H1 (cell line): Measurements from ENCODE around the gene SNAP25. TPM values are rescaled to one million over a fixed set of nuclear protein-coding genes. Genes with fewer than 3 reads are reported as not detected.

ENCODE experiments used
- CTCF ChIA-PET: fragments of 300-600 bp; sonication (Branson Sonifier 250); formaldehyde crosslinking; loops from one replicate; lab custom pipeline; 2021; ENCODE audit not compliant: partially characterized antibody; lab: Charles Lee
- POLR2A ChIA-PET: fragments of 300-600 bp; sonication (Branson Sonifier 250); formaldehyde crosslinking; loops from one replicate; lab custom pipeline; 2021; ENCODE audit warnings: inconsistent platforms; ENCODE audit not compliant: partially characterized antibody; lab: Charles Lee
- DNase-seq, 2 experiments: peaks; one replicate each; pipeline versions ENCODE4 v3.0.0 to v3.0.0-alpha.2; 2010 to 2022; ENCODE audit warnings: low spot score in 2 of 2, low read depth in 1 of 2, mixed read lengths in 1 of 2
- FAIRE-seq: peaks from 2 replicates; lab custom pipeline; 2011; peaks lifted over from hg19 to GRCh38; lab: Jason Lieb, UNC
- H2AFZ ChIP-seq: 2 replicates; pipeline ENCODE4 v1.8.1; 2012; ENCODE audit warnings: low read length, inconsistent platforms
- H2AK5ac ChIP-seq: 2 replicates; pipeline ENCODE4 v1.6.1; 2013; ENCODE audit warnings: low read depth, low read length
- H2BK120ac ChIP-seq: replicated peaks from 2 replicates; pipeline ENCODE3; 2013; ENCODE audit warnings: low read depth, low read length, inconsistent platforms
- H2BK12ac ChIP-seq: 2 replicates; pipeline ENCODE4 v1.6.1; 2013; ENCODE audit warnings: low read depth, low read length
- H2BK15ac ChIP-seq: 2 replicates; pipeline ENCODE4 v1.6.1; 2013; ENCODE audit warnings: low read length
- H2BK20ac ChIP-seq: 2 replicates; pipeline ENCODE4 v1.6.1; 2013; ENCODE audit warnings: low read length
- H2BK5ac ChIP-seq: 2 replicates; pipeline ENCODE4 v1.6.1; 2013; ENCODE audit warnings: low read depth, low read length
- H3K14ac ChIP-seq: 2 replicates; pipeline ENCODE4 v1.6.1; 2013; ENCODE audit warnings: inconsistent platforms; ENCODE audit not compliant: insufficient read length
- H3K18ac ChIP-seq: 2 replicates; pipeline ENCODE4 v1.6.1; 2013; ENCODE audit warnings: low read length; ENCODE audit errors: extremely low read depth
- H3K23ac ChIP-seq: 2 replicates; pipeline ENCODE4 v1.6.1; 2013; ENCODE audit warnings: inconsistent platforms; ENCODE audit not compliant: insufficient read length
- H3K23me2 ChIP-seq: 2 replicates; pipeline ENCODE4 v1.6.1; 2013; ENCODE audit warnings: low read depth, low read length
- H3K27ac ChIP-seq: 2 replicates; pipeline ENCODE4 v1.6.1; 2011; ENCODE audit warnings: low read depth, low read length, inconsistent platforms
- H3K27me3 ChIP-seq, 4 experiments: replicated peaks in 1 of 4; 1 replicate in 1 of 4; 2 replicates in 3 of 4; pipeline versions ENCODE4 v1.6.1 to v1.8.1; 2011 to 2013; ENCODE audit warnings: low read length in 3 of 4, mild to moderate bottlenecking in 3 of 4, inconsistent platforms in 2 of 4, mixed read lengths in 2 of 4, moderate library complexity in 1 of 4; ENCODE audit not compliant: control insufficient read depth in 3 of 4, insufficient read depth in 3 of 4; ENCODE audit errors: extremely low read depth in 1 of 4
- H3K36me3 ChIP-seq, 4 experiments: 2 replicates each; pipeline versions ENCODE4 v1.6.1 to v1.8.1; 2011 to 2013; ENCODE audit warnings: mild to moderate bottlenecking in 4 of 4, low read length in 3 of 4, moderate library complexity in 2 of 4, control low read depth in 1 of 4, inconsistent platforms in 1 of 4; ENCODE audit not compliant: insufficient read depth in 4 of 4, control insufficient read depth in 2 of 4
- H3K4ac ChIP-seq: replicated peaks from 2 replicates; pipeline ENCODE3; 2013; ENCODE audit warnings: low read length, low read depth, mixed read lengths, inconsistent platforms; ENCODE audit not compliant: insufficient read length
- H3K4me1 ChIP-seq, 4 experiments: replicated peaks in 1 of 4; 1 replicate in 1 of 4; 2 replicates in 3 of 4; pipeline versions ENCODE4 v1.6.1 to v1.8.1; 2011 to 2013; ENCODE audit warnings: low read length in 3 of 4, inconsistent platforms in 2 of 4, mixed read lengths in 1 of 4; ENCODE audit not compliant: insufficient read depth in 4 of 4, control insufficient read depth in 3 of 4
- H3K4me2 ChIP-seq, 2 experiments: 2 replicates each; pipeline versions ENCODE4 v1.6.1 to v1.8.1; 2011 to 2013; ENCODE audit warnings: low read depth in 2 of 2, low read length in 2 of 2, control low read depth in 1 of 2, inconsistent platforms in 1 of 2, mild to moderate bottlenecking in 1 of 2; ENCODE audit not compliant: insufficient read depth in 1 of 2
- H3K4me3 ChIP-seq, 4 experiments: fragments of 200-600, 300-600 bp in 1 of 4; sonication (generic), shearing (Covaris generic), sonication (Bioruptor Twin) in 1 of 4; 2 replicates each; pipeline versions ENCODE4 v1.5.1 to v1.8.1; 2011 to 2016; ENCODE audit warnings: low read length in 4 of 4, low read depth in 3 of 4, control low read depth in 2 of 4, inconsistent platforms in 2 of 4, mild to moderate bottlenecking in 2 of 4, mixed read lengths in 1 of 4, moderate library complexity in 1 of 4; ENCODE audit not compliant: insufficient read depth in 2 of 4; ENCODE audit errors: extremely low read depth in 1 of 4
- H3K56ac ChIP-seq: replicated peaks from 2 replicates; pipeline ENCODE3; 2013; ENCODE audit warnings: low read depth, mild to moderate bottlenecking, mixed read lengths, low read length, inconsistent platforms; ENCODE audit not compliant: insufficient read length
- H3K79me1 ChIP-seq: 2 replicates; pipeline ENCODE4 v1.6.1; 2013; ENCODE audit warnings: low read depth, low read length, control low read depth
- H3K79me2 ChIP-seq, 2 experiments: 2 replicates each; pipeline versions ENCODE4 v1.6.1 to v1.8.1; 2012 to 2013; ENCODE audit warnings: low read length in 2 of 2, mild to moderate bottlenecking in 2 of 2, inconsistent platforms in 1 of 2; ENCODE audit not compliant: insufficient read depth in 2 of 2, control insufficient read depth in 1 of 2
- H3K9ac ChIP-seq, 4 experiments: replicated peaks in 1 of 4; 1 replicate in 1 of 4; 2 replicates in 3 of 4; pipeline versions ENCODE4 v1.6.1 to v1.8.1; 2011 to 2013; ENCODE audit warnings: low read depth in 3 of 4, low read length in 3 of 4, control low read depth in 2 of 4, mild to moderate bottlenecking in 2 of 4, moderate library complexity in 2 of 4, inconsistent platforms in 1 of 4; ENCODE audit errors: extremely low read depth in 1 of 4
- H3K9me3 ChIP-seq, 2 experiments: 2 replicates each; pipeline versions ENCODE4 v1.6.1 to v1.8.1; 2012 to 2013; ENCODE audit warnings: mild to moderate bottlenecking in 2 of 2, moderate library complexity in 2 of 2, control low read depth in 1 of 2, inconsistent platforms in 1 of 2, low read depth in 1 of 2, low read length in 1 of 2, mixed read lengths in 1 of 2; ENCODE audit not compliant: insufficient read depth in 2 of 2
- H4K20me1 ChIP-seq, 2 experiments: replicated peaks in 1 of 2; 2 replicates each; pipeline versions ENCODE3 to v1.8.1; 2011 to 2013; ENCODE audit warnings: inconsistent platforms in 2 of 2, low read length in 2 of 2, mild to moderate bottlenecking in 1 of 2; ENCODE audit not compliant: insufficient read depth in 2 of 2, control insufficient read depth in 1 of 2
- H4K5ac ChIP-seq: 2 replicates; pipeline ENCODE4 v1.6.1; 2013; ENCODE audit warnings: low read length, low read depth, mixed read lengths, inconsistent platforms; ENCODE audit not compliant: insufficient read length
- H4K8ac ChIP-seq: 2 replicates; pipeline ENCODE4 v1.8.0; 2013; ENCODE audit warnings: mild to moderate bottlenecking, moderate library complexity, low read length, inconsistent platforms; ENCODE audit not compliant: insufficient read depth; ENCODE audit errors: extremely low read depth
- H4K91ac ChIP-seq: replicated peaks from 2 replicates; pipeline ENCODE3; 2013; ENCODE audit warnings: low read length, mixed read lengths, inconsistent platforms; ENCODE audit not compliant: insufficient read length
- ASH2L ChIP-seq: fragments of 200-600, 300-600 bp; sonication (generic); IDR thresholded peaks from one replicate; pipeline ENCODE4 v1.7.1; 2017; ENCODE audit warnings: low read length
- CBX5 ChIP-seq: fragments of 300-800, 300-1000 bp; sonication (generic); IDR thresholded peaks from 2 replicates; pipeline ENCODE4 v1.7.1; 2016; ENCODE audit warnings: antibody characterized with exemption, low read length, low read depth
- CBX8 ChIP-seq: fragments of 300-800, 300-1000 bp; sonication (generic); IDR thresholded peaks from 2 replicates; pipeline ENCODE4 v1.7.1; 2016; ENCODE audit warnings: low read depth, low read length, borderline replicate concordance
- EP300 ChIP-seq, 2 experiments: IDR thresholded peaks; 1 replicate in 1 of 2; 2 replicates in 1 of 2; pipeline ENCODE4 v1.6.1; 2011 to 2012; ENCODE audit warnings: low read depth in 2 of 2, low read length in 2 of 2, mild to moderate bottlenecking in 2 of 2, borderline replicate concordance in 1 of 2, inconsistent platforms in 1 of 2, moderate library complexity in 1 of 2
- POLR2A ChIP-seq, 2 experiments: IDR thresholded peaks; 1 replicate in 1 of 2; 2 replicates in 1 of 2; pipeline ENCODE4 v1.6.1; 2011; ENCODE audit warnings: low read depth in 2 of 2, low read length in 2 of 2, mild to moderate bottlenecking in 2 of 2; ENCODE audit errors: control extremely low read depth in 1 of 2
- RBBP5 ChIP-seq: IDR thresholded peaks from 2 replicates; pipeline ENCODE4 v1.7.1; 2012; ENCODE audit warnings: low read depth, mild to moderate bottlenecking, inconsistent platforms, low read length, moderate library complexity, borderline replicate concordance
- RFX5 ChIP-seq: IDR thresholded peaks from 2 replicates; pipeline ENCODE4 v1.6.1; 2011; ENCODE audit warnings: low read depth, low read length, improper control_type of control experiment, borderline replicate concordance
- RXRA ChIP-seq: IDR thresholded peaks from 2 replicates; pipeline ENCODE4 v1.6.1; 2011; ENCODE audit warnings: low read depth, mild to moderate bottlenecking, low read length, moderate library complexity; ENCODE audit not compliant: insufficient read depth
- SAP30 ChIP-seq: fragments of 300-600 bp; sonication (generic); IDR thresholded peaks from 2 replicates; pipeline ENCODE4 v1.7.1; 2012; ENCODE audit warnings: low read length, moderate library complexity, mild to moderate bottlenecking, inconsistent platforms; ENCODE audit not compliant: insufficient read depth, insufficient replicate concordance
- SP1 ChIP-seq: IDR thresholded peaks from 2 replicates; pipeline ENCODE4 v1.6.1; 2011; ENCODE audit warnings: low read depth, low read length
- TCF12 ChIP-seq: IDR thresholded peaks from 2 replicates; pipeline ENCODE4 v1.6.1; 2011; ENCODE audit warnings: low read depth, mild to moderate bottlenecking, low read length
- WGBS, 2 experiments: shearing (Covaris generic) in 1 of 2; methylation state at CpG; one replicate each; pipeline versions ENCODE4 v1.1.6 to v1.1.7; 2013 to 2015; ENCODE audit warnings: low lambda C conversion rate in 2 of 2, mixed read lengths in 2 of 2, inconsistent platforms in 1 of 2, low coverage in 1 of 2, missing lambda C conversion rate in 1 of 2; ENCODE audit not compliant: insufficient replicate concordance in 2 of 2, insufficient coverage in 1 of 2, insufficient read length in 1 of 2; ENCODE audit errors: extremely low coverage in 1 of 2, missing lambda C conversion rate in 1 of 2; 5-methylcytosine and 5-hydroxymethylcytosine counted together
- polyA plus RNA-seq, 7 experiments: library from polyadenylated mRNA; depleted of rRNA in 3 of 7; stranded (reverse) in 5 of 7; unstranded in 2 of 7; fragments of >200 nt in 5 of 7; fragments of 200-250 nt in 2 of 7; gene quantifications; 1 replicate in 5 of 7; 2 replicates in 1 of 7; 4 replicates in 1 of 7; pipeline versions ENCODE4 v1.2.1 to v1.2.3, GENCODE V29; 2011 to 2013; ENCODE audit warnings: missing spikeins in 2 of 7, mixed read lengths in 2 of 7
- total RNA-seq: library from RNA; stranded (reverse); fragmentation: NEBNext Ultra II Directional; extraction: Animal tissue kit (Norgen Biotek cat#: 25700); gene quantifications from 2 replicates; pipeline ENCODE4 v1.2.1, GENCODE V29; 2021
- TF ChIP-seq, protein P1 (sequence below): IDR thresholded peaks from 2 replicates; pipeline ENCODE4 v1.6.1; 2011; ENCODE audit warnings: low read length, improper control_type of control experiment

SNAP25 gene
- total and polyA plus RNA-seq, 2 of the 8 experiments (the other 6 are each of a cell fraction or from before 2014, with no cell fraction given) = 0.51 to 0.52 TPM

- no peaks in the 10 kb centered on the region; the same call in 1 of the 2 replicates for H3K23me2 ChIP-seq
- CTCF ChIA-PET = interaction anchor here (0.6 to 1.6 kb wide), 5 partner anchors 8 to 290 kb away, joined by 3 to 6 read pairs (median 3); no protein-coding TSS in a partner anchor
Measured at GRCh38 chr20:10194166-10194565, 24.5 kb upstream of the SNAP25 start.

More at GRCh38 chr20:10194166-10194565, 24.5 kb upstream of the SNAP25 start:
- no peaks in the 10 kb centered on the region for H3K9me3 ChIP-seq
- no peak overlapping the region for H2AK5ac ChIP-seq
- no peak overlapping the region for H2BK5ac ChIP-seq
- 89% methylated on average over 2 of the region's 2 CpGs; no CpG with 5 or more reads in 1 of the 2 experiments for WGBS, 2 experiments
- H3K14ac ChIP-seq = no peak overlapping the region
- no peaks in the 10 kb centered on the region for H3K4me1 ChIP-seq
- no peak overlapping the region for H2BK12ac ChIP-seq
- H3K36me3 ChIP-seq = no peaks in the 10 kb centered on the region; a peak in 1 of 8 replicates
- TF ChIP-seq EP300 (IDR thresholded peaks at IDR 0.05; ENCODE audit: borderline replicate concordance in 1 of 2, low read depth in 2 of 2, low read length in 2 of 2) (no peak), RXRA (no peak), SP1 (no peak), RFX5 (no peak), CBX8 (no peak), RBBP5 (no peak), SAP30 (no peak), CBX5 (no peak), POLR2A (IDR thresholded peaks at IDR 0.05; ENCODE audit: control extremely low read depth in 1 of 2, low read depth in 2 of 2, low read length in 2 of 2) (no peak), ASH2L (no peak), TCF12 (no peak)
- TF ChIP-seq, protein P1, sequence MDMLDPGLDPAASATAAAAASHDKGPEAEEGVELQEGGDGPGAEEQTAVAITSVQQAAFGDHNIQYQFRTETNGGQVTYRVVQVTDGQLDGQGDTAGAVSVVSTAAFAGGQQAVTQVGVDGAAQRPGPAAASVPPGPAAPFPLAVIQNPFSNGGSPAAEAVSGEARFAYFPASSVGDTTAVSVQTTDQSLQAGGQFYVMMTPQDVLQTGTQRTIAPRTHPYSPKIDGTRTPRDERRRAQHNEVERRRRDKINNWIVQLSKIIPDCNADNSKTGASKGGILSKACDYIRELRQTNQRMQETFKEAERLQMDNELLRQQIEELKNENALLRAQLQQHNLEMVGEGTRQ = no peak
- H2BK20ac ChIP-seq = no peak overlapping the region
- H2BK120ac ChIP-seq = no peak overlapping the region
- no peaks in the 10 kb centered on the region for H3K79me2 ChIP-seq
- H3K4me3 ChIP-seq = no peak overlapping the region
- no peak overlapping the region for H4K5ac ChIP-seq
- no peak overlapping the region for H3K9ac ChIP-seq
- H3K4ac ChIP-seq = no peak overlapping the region
- no peak overlapping the region for H3K27ac ChIP-seq
- no peak overlapping the region for H2BK15ac ChIP-seq
- H4K8ac ChIP-seq = no peak overlapping the region
- no peak overlapping the region for H3K56ac ChIP-seq
- H3K4me2 ChIP-seq = no peak overlapping the region
- H2AFZ ChIP-seq = no peak overlapping the region
- no peak overlapping the region for H4K91ac ChIP-seq
- FAIRE-seq (no peak), DNase-seq (no peak)
- H4K20me1 ChIP-seq = no peaks in the 10 kb centered on the region
- no peaks in the 10 kb centered on the region for H3K27me3 ChIP-seq
- POLR2A ChIA-PET = interaction anchor here (1.4 kb wide), 1 partner anchor 134 kb away, joined by 3 read pairs; no protein-coding TSS in a partner anchor
- no peaks in the 10 kb centered on the region for H3K79me1 ChIP-seq
- H3K18ac ChIP-seq = no peak overlapping the region
- no peak overlapping the region for H3K23ac ChIP-seq
